ENCODE data around the gene CAV2. TPM values are rescaled to one million over a fixed set of nuclear protein-coding genes. Genes with fewer than 3 reads are reported as not detected.

Gene CAV2
- total RNA-seq, 1 donor: 67.3 TPM

- Histone ChIP-seq H3K4me1 (ENCODE audit: insufficient read depth, low read length) (peaks cover 27% of the 10 kb centered on the region), H3K79me2 (ENCODE audit: insufficient read depth, low read length) (peaks cover 6% of the 10 kb centered on the region), H3K27me3 (ENCODE audit: insufficient read depth, low read length) (no peaks in the 10 kb centered on the region), H3K4me3 (ENCODE audit: insufficient read depth, low read length) (no peak overlapping the region), H3K27ac (ENCODE audit: low read depth, low read length) (peak overlapping the region; percentile 8), H4K20me1 (ENCODE audit: insufficient read depth, low read length) (no peaks in the 10 kb centered on the region), H3K36me3 (ENCODE audit: insufficient read depth, low read length) (peaks cover 29% of the 10 kb centered on the region), H3K4me2 (ENCODE audit: insufficient read depth, low read length) (no peak overlapping the region), H2AFZ (ENCODE audit: low read length) (no peak overlapping the region), H3K9me3 (ENCODE audit: low read depth, low read length) (no peaks in the 10 kb centered on the region)
- DNase-seq (ENCODE audit: insufficient read length, low spot score, missing footprints): no peak
- TF ChIP-seq, protein P1, sequence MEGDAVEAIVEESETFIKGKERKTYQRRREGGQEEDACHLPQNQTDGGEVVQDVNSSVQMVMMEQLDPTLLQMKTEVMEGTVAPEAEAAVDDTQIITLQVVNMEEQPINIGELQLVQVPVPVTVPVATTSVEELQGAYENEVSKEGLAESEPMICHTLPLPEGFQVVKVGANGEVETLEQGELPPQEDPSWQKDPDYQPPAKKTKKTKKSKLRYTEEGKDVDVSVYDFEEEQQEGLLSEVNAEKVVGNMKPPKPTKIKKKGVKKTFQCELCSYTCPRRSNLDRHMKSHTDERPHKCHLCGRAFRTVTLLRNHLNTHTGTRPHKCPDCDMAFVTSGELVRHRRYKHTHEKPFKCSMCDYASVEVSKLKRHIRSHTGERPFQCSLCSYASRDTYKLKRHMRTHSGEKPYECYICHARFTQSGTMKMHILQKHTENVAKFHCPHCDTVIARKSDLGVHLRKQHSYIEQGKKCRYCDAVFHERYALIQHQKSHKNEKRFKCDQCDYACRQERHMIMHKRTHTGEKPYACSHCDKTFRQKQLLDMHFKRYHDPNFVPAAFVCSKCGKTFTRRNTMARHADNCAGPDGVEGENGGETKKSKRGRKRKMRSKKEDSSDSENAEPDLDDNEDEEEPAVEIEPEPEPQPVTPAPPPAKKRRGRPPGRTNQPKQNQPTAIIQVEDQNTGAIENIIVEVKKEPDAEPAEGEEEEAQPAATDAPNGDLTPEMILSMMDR (IDR thresholded peaks at IDR 0.05; ENCODE audit: extremely low read depth, low read depth, low read length): no peak
Observed at GRCh38 chr7:116509982-116510579, 10.5 kb downstream of the CAV2 start.

- peak overlapping the region; percentile 78 for H3K27ac ChIP-seq (ENCODE audit: low read depth, low read length)
- peaks cover 24% of the 10 kb centered on the region for H3K36me3 ChIP-seq (ENCODE audit: insufficient read depth, low read length)
- peaks cover 2% of the 10 kb centered on the region for H3K79me2 ChIP-seq (ENCODE audit: insufficient read depth, low read length)
- H3K27me3 ChIP-seq (ENCODE audit: insufficient read depth, low read length): no peaks in the 10 kb centered on the region
- no peaks in the 10 kb centered on the region for H3K9me3 ChIP-seq (ENCODE audit: low read depth, low read length)
- no peak overlapping the region for H2AFZ ChIP-seq (ENCODE audit: low read length)
- H3K4me3 ChIP-seq (ENCODE audit: insufficient read depth, low read length): no peak overlapping the region
- no peak for DNase-seq (ENCODE audit: insufficient read length, low spot score, missing footprints)
- no peaks in the 10 kb centered on the region for H4K20me1 ChIP-seq (ENCODE audit: insufficient read depth, low read length)
- TF ChIP-seq, protein P1 (IDR thresholded peaks at IDR 0.05; ENCODE audit: extremely low read depth, low read depth, low read length): no peak
- peak overlapping the region; percentile 87 for H3K4me2 ChIP-seq (ENCODE audit: insufficient read depth, low read length)
- H3K4me1 ChIP-seq (ENCODE audit: insufficient read depth, low read length): peaks cover 27% of the 10 kb centered on the region
Observed at GRCh38 chr7:116510795-116511194, 11.3 kb downstream of the CAV2 start.

GRCh38 chr7:116511552-116512519, 12.3 kb downstream of the CAV2 start:
- H3K4me3 ChIP-seq (ENCODE audit: insufficient read depth, low read length): peak overlapping the region; percentile 70
- H3K9me3 ChIP-seq (ENCODE audit: low read depth, low read length): no peaks in the 10 kb centered on the region
- DNase-seq (ENCODE audit: insufficient read length, low spot score, missing footprints): no peak
- H3K4me2 ChIP-seq (ENCODE audit: insufficient read depth, low read length): peak overlapping the region; percentile 87
- no peaks in the 10 kb centered on the region for H3K79me2 ChIP-seq (ENCODE audit: insufficient read depth, low read length)
- H2AFZ ChIP-seq (ENCODE audit: low read length): peak overlapping the region; percentile 86
- TF ChIP-seq, protein P1 (IDR thresholded peaks at IDR 0.05; ENCODE audit: extremely low read depth, low read depth, low read length): no peak
- no peaks in the 10 kb centered on the region for H4K20me1 ChIP-seq (ENCODE audit: insufficient read depth, low read length)
- H3K27me3 ChIP-seq (ENCODE audit: insufficient read depth, low read length): no peaks in the 10 kb centered on the region
- peaks cover 13% of the 10 kb centered on the region for H3K36me3 ChIP-seq (ENCODE audit: insufficient read depth, low read length)
- peaks cover 27% of the 10 kb centered on the region for H3K4me1 ChIP-seq (ENCODE audit: insufficient read depth, low read length)
- H3K27ac ChIP-seq (ENCODE audit: low read depth, low read length): peak overlapping the region; percentile 78
